Fibroblast of mammary gland (primary cell): ENCODE data around the gene TCOF1.

Experiments
- DNase-seq: peaks from one replicate; pipeline ENCODE4 v3.0.0-alpha.2; 2010; ENCODE audit warnings: low read depth
- H3K4me3 ChIP-seq: 2 replicates; pipeline ENCODE4 v1.5.1; 2011; ENCODE audit warnings: low read depth, mild to moderate bottlenecking, low read length, moderate library complexity; ENCODE audit not compliant: control insufficient read depth
- TF ChIP-seq, protein P1 (sequence below): conservative IDR thresholded peaks from 2 replicates; pipeline ENCODE4 v1.5.1; 2011; ENCODE audit warnings: low read depth, low read length, inconsistent platforms; ENCODE audit not compliant: control insufficient read depth, insufficient read depth

TCOF1 gene

GRCh38 chr5:150408231-150408943 lies 50.9 kb downstream of the TCOF1 start:
- DNase-seq = no peak
- TF ChIP-seq, protein P1, sequence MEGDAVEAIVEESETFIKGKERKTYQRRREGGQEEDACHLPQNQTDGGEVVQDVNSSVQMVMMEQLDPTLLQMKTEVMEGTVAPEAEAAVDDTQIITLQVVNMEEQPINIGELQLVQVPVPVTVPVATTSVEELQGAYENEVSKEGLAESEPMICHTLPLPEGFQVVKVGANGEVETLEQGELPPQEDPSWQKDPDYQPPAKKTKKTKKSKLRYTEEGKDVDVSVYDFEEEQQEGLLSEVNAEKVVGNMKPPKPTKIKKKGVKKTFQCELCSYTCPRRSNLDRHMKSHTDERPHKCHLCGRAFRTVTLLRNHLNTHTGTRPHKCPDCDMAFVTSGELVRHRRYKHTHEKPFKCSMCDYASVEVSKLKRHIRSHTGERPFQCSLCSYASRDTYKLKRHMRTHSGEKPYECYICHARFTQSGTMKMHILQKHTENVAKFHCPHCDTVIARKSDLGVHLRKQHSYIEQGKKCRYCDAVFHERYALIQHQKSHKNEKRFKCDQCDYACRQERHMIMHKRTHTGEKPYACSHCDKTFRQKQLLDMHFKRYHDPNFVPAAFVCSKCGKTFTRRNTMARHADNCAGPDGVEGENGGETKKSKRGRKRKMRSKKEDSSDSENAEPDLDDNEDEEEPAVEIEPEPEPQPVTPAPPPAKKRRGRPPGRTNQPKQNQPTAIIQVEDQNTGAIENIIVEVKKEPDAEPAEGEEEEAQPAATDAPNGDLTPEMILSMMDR = no peak

DNA sequence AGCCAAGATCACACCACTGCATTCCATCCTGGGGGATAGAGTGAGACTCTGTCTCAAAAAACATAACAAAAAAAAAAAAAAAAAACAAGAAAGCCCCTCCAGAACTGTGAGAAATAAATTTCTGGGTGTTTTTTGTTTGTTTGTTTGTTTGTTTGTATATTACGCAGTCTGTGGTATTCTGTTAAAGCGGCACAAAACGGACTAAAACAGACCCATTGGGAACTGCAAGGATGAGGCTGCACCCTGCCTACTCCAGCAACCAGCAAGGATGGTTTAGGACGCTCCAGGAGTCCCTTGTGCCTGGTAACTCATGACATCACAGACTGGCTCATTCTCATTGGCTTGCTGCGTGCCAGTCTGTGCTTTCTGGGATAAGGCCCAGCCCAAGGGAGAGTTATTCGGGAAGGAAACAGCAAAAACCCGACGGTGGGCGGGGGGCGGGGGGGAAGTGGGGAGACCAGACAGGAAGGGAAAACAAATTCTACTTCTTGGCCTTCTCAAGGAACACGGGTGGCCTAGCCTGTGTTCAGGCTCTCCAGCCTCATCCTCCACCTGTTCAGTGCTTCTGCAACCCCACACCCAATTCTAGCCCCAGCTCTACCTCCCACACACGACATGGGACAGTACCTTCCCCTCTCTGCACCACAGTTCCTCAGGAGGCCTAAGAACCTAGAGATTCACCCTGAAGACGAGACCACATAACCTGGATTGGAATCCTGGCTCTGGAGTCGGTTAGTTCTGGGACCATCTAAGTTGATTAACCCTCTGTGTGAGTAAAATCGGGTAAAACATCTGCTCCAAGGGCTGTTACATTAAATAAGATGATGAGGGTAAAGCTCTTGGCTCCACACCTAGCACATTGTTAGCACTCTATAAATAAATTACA lies 52.4 kb downstream of the TCOF1 start:
- DNase-seq = peak; percentile 87
- TF ChIP-seq, protein P1 = no peak
- H3K4me3 ChIP-seq = no peak overlapping the region

More at GRCh38 chr5:150408231-150408943, 50.9 kb downstream of the TCOF1 start:
- H3K4me3 ChIP-seq = no peak overlapping the region

- TF ChIP-seq, protein P1 = no peak
- DNase-seq = peak; percentile 73
These were observed 53.2 kb downstream of the TCOF1 start for GRCh38 chr5:150410524-150411244.

DNA sequence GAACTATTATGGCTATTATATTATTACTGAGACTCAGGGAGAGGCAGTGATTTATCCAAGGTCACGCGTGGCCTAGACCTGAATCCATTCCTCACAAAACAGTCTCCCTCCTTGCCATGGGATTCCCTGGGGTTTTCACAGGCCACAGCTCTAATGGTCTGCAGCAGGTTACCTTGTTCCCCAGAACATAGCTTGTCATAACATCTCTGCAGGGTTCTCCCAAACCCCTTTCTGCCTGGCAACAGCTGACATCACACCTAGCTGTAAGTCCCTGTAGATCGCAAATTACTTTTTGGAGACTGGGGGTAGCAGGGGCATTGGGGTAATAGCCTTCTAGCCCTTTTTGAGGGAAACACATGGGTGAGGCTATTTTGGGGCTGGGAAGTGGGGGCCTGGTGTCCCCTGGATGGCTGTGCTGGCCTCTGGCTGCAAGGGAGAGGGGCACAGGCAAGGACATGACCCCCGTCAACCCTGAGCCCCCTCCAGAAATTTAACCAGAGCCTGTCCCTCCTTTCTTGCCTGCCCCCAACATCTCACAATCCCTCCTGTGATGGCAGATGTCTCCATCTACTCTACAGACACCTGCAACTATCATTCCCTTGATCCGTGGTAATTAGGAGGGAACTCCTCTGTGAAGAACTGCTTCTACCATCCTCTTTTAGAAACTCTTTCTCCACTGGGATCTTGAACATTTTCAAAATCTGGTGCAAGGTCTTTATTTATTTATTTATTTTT lies 53.9 kb downstream of the TCOF1 start:
- DNase-seq = no peak
- H3K4me3 ChIP-seq = no peak overlapping the region
- TF ChIP-seq, protein P1 = no peak

More at GRCh38 chr5:150410524-150411244, 53.2 kb downstream of the TCOF1 start:
- no peak overlapping the region for H3K4me3 ChIP-seq

GRCh38 chr5:150412319-150413175 lies 55.0 kb downstream of the TCOF1 start, which contains the start of gene CD74:
Gene CD74, minus strand, starts transcription at chr5:150412910. Its CDS starts 161 bp downstream, at chr5:150412749.
- no peak for DNase-seq
- H3K4me3 ChIP-seq = no peak within 1 kb of the TSS
- TF ChIP-seq, protein P1 = no peak
